Activated T-cell treated with anti-CD3 and anti-CD28 coated beads for 4 hours (primary cell): ENCODE data around the gene SLC23A1.
"Not testable (repeated sequence)": the region's sequence is repeated elsewhere in the genome, so short reads cannot be mapped to it uniquely, and the experiment has no call there.

Experiments
- DNase-seq: peaks from one replicate; pipeline ENCODE4 v3.0.0-alpha.2; 2020

SLC23A1 gene

DNA sequence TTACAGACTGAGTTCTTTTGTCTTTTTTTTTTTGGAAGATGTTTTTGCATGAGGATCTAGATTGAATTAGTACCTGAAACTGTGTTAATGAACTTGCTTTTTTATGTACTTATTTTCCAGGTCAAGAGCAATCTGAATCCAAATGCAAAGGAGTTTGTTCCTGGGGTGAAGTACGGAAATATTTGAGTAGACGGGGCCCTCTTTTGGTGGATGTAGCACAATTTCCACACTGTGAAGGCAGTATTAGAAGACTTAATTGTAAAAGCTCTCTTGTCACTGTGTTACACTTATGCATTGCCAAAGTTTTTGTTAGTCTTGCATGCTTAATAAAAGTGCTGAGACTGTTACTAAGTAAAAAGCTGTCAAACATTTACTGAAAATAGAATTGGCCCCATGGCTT is 14.5 kb downstream of the SLC23A1 start:
- no peak for DNase-seq

GRCh38 chr5:139364466-139364865 is 18.6 kb downstream of the SLC23A1 start:
- no peak for DNase-seq

GRCh38 chr5:139363937-139364336 is 19.2 kb downstream of the SLC23A1 start:
- no peak for DNase-seq

DNA sequence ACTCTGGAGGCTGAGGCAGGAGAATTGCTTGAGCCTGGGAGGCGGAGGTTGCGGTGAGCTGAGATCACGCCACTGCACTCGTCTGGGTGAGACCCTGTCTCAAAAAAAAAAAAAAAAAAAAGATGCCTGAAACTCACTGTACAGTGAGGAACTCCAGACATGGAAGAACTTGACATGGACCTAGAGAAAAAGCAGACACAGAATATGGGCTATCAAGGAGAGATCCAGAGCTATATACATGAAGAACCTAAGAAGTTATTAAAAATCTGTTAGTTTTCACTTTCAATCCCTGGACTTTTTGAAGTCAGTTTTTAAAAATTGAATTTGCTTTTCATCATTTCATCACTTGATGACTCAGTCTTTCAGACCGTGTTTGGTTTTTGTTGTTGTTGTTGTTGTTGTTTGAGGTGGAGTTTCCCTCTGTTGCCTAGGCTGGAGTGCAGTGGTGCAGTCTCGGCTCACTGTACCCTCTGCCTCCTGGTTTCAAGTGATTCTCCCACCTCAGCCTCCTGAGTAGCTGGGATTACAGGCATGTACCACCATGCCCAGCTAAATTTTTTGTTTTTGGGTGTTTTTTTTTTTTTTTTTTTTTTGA is 21.2 kb downstream of the SLC23A1 start:
- DNase-seq: no peak

DNA sequence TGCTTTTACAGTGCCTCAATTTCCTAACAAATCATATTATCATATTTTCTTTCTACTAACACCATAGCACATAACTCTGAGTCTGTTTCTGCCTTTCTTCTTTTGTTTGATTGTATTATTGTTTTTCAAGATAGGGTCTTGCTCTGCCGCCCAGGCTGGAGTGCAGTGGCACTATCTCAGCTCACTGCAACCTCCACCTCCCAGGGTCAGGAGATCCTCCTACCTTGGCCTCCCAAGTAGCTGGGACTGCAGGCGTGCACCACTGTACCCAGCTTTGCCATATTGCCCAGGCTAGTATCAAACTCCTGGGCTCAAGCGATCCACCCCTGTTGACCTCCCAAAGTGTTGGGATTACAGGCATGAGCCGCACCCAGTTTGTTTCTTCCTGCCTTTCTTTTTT is 22.7 kb downstream of the SLC23A1 start:
- no peak for DNase-seq

DNA sequence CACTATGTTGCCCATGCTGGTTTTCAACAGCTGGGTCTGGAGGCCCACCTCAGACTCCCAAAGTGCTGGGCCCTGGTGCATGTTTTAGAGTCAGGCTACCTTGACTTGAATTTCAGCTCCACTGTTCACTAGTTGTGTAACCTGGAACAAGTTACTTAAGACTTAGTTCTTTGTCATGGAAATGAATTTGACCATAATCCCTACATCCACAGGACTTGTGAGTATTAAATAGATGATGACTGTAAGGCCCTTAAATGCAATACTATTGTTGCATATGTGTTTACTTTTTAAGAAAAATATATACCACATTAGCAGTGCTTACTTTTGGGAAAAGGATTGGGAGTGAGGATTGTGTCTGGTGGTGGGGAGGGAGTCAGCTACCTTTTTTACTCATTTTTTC is 25.0 kb downstream of the SLC23A1 start:
- no peak for DNase-seq

DNA sequence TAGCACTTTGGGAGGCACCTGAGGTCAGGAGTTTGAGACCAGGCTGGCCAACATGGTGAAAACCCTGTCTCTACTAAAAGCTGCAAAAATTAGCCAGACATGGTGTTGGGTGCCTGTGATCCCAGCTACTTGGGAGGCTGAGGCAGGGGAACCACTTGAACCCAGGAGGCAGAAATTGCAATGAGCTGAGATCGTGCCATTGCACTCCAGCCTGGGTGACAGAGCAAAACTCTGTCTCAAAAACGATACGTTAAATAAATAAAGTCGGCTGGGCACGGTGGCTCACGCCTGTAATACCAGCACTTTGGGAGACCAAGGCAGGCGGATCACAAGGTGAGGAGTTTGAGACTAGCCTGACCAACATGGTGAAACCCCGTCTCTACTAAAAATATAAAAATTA is 27.2 kb downstream of the SLC23A1 start:
- not testable (repeated sequence) for DNase-seq

DNA sequence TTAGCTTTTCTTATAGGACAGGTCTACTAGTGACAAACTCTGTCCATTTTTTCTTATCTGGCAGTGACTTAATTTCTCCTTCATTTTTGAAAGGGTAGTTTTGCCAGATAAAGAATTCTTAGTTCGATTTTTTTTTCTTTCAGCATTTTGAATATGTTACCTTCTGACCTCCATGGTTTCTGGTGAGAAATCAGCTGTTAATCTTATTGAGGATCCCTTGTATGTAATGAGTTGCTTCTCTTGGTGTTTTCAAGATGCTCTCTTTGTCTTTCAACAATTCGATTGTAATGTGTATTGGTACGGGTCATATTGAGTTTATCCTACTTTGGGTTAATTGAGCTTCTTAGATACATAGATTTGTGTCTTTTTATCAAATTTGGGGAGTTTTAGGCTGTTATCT is 28.9 kb downstream of the SLC23A1 start:
- no peak for DNase-seq

DNA sequence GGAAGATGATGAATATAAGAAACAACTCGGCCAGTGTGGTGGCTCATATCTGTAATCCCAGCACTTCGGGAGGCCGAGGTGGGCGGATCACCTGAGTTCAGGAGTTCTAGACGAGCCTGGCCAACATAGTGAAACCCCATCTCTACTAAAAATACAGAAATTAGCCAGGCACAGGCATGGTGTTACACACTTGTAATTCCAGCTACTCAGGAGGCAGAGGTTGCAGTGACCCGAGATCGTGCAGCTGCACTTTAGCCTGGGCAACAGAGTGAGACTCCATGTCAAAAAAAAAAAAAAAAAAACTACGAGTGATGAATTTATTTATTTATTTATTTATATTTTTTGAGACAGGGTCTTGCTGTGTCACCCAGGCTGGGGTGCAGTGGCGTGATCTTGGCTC is 35.2 kb downstream of the SLC23A1 start:
- not testable (repeated sequence) for DNase-seq

DNA sequence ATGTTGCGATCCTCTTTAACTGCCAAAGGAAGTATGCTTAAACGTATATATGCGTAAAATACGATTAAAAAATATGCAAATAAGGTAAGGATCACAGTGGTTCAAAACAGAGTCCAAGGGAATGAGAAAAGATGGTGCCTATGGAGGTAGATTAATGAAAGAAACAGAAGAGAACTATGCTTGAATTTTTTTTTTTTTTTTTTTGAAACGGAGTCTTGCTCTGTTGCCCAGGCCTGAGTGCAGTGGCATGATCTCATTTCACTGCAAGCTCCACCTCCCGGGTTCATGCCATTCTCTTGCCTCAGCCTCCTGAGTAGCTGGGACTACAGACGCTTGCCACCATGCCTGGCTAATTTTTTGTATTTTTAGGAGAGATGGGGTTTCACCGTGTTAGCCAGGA is 37.7 kb downstream of the SLC23A1 start:
- not testable (repeated sequence) for DNase-seq

- no peak for DNase-seq
Measured at GRCh38 chr5:139344177-139344576, 38.9 kb downstream of the SLC23A1 start.

GRCh38 chr5:139343476-139343875 is 39.6 kb downstream of the SLC23A1 start:
- DNase-seq: no peak

DNA sequence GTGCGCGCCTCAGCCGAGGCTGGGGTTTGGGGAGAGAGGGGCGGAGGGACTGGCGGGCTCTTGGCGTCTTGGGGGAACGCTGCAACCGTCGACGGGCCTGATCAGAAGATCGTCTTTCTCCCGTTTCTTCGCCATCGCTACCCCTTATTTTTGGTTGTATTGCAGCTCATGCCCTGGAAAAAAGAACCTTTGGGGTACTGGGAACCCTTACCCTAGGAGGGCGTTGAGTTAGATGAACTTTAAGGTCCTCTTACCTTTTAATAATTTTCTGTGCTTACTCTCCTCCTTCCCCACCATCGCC is 40.7 kb downstream of the SLC23A1 start:
- DNase-seq: no peak

- DNase-seq: peak; percentile 96
Measured at GRCh38 chr5:139341689-139342422, 41.2 kb downstream of the SLC23A1 start, which contains the start of gene PAIP2. PAIP2 (plus strand) TSS chr5:139341854; CDS start chr5:139363785, 21,931 bp downstream.

- no peak for DNase-seq
Measured at GRCh38 chr5:139341187-139341688, 41.9 kb downstream of the SLC23A1 start.

GRCh38 chr5:139340051-139340450 is 43.0 kb downstream of the SLC23A1 start:
- DNase-seq: no peak

GRCh38 chr5:139335811-139336210 is 47.3 kb downstream of the SLC23A1 start:
- no peak for DNase-seq
